Activated gamma-delta T cell (primary cell): Measurements from ENCODE around the gene ANKRD63.
A peak's percentile ranks its signal among the peaks of the same experiment; 100 is the strongest.

Experiments
- DNase-seq: peaks from one replicate; lab custom pipeline; 2025; lab: John Stamatoyannopoulos, UW

Gene ANKRD63

DNA sequence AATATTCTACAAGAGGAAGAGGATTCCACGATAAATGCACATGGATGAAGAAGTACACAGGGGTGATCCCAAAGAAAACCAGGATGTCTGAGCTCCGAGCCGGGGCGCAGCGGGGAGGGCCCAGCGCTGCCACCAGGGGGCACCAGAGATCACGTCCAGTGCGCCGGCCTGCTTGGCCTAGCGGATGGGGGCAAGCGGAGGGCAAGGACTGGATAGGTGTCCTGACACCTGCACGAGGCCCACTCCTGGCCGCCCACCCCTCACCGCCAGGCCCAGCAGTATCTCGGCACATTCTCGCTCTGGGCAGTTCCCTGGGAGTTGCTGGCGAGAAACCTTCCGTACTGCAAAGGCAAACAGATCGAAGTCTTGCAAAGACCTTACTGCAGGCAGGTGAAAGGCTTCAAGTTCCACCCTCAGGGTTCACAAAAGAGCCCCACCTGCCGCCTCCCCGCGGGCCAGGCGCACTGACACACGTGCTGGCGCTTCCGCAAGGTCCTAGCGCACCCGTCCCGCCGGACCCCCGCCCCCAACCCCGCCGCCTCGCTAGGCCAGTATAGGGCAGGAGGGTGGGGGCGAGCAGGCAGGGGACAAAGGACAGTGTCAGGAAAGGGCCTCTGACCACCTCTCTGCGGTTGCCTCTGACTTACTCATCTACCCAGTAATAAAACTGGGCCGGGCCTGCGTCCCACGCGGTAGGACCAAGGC, 3.3 kb downstream of the ANKRD63 start:
- peak; percentile 37 for DNase-seq

DNA sequence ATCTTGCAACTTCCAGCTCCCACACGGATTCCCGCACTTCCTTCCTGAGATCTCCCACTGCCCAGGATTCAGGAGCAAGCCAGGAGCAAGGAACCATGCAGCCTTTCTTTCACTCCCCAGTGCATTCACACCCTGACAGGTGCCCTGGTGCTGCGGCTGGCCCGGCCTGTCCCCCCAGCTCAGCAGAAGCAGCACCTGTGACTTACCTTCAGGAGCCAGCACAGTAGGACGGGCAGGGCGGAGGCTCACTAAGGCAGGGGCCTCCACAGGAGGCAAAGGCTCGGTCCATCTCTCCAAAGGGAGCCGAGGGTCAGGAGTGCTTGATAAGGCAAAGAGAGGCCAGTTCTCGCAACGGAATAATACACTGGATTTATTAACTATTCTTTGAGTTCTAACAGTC, 4.8 kb downstream of the ANKRD63 start:
- DNase-seq = no peak

DNA sequence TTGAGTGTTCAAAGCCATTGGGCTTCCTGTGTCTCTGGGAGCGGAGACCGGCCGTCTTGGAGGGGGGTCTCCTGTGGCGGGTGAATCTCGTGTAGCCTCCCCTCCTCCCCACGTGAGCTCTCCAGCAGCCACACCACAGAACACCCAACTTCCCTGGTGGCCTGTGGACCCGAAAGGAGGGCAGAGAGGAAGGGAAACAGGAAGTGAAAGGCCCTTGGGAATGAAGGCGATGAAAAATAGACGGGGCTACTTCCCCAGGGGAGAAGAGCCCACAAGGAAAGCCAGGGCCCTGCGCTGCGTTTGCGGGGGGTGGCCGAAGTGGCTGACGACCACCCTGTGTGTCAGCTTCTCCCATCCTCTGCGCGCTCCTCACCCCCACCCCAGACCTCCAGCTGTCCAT, 5.4 kb downstream of the ANKRD63 start:
- DNase-seq = no peak

DNA sequence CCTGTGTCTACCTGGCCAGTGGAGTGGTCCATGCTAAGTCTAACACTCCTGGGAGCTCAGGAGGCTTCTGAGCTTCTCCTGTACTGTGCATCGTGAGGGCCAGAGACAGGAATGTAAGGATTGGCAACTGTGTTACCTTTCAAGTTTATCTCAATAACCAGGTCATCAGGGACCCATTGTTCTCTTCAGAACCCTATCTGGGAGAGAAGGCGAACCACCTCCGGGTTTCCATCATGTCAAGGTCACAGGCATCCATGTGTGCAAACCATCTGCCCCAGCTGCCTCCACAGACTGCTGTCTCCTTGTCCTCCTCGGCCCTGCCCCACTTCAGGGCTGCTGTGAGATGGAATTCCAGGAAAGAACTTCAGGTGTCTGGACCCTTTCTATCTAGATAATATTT, 5.9 kb downstream of the ANKRD63 start:
- no peak for DNase-seq

DNA sequence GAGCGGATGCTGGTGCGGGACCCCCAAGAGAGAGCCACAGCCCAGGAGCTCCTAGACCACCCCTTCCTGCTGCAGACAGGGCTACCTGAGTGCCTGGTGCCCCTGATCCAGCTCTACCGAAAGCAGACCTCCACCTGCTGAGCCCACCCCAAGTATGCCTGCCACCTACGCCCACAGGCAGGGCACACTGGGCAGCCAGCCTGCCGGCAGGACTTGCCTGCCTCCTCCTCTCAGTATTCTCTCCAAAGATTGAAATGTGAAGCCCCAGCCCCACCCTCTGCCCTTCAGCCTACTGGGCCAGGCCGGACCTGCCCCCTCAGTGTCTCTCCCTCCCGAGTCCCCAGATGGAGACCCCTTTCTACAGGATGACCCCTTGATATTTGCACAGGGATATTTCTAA, 6.9 kb downstream of the ANKRD63 start:
- no peak for DNase-seq

DNA sequence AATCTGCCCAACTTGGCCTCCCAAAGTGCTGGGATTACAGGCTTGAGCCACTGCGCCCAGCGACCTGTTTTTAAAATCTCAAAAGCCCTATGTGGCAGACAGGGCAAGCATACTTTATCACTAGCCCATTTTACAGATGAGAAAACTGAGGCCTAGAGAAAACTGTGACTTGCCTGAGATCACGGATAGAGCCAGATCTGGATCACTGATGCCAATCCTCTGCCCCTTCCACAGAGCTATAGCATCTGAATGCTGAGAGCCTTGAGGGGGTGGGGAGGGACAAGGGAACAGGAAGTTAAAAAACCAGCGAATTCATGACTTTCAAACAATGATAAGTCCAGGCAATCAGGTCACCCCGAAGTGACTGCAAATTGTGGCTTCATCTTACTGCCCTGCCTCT, 7.3 kb downstream of the ANKRD63 start:
- no peak for DNase-seq

DNA sequence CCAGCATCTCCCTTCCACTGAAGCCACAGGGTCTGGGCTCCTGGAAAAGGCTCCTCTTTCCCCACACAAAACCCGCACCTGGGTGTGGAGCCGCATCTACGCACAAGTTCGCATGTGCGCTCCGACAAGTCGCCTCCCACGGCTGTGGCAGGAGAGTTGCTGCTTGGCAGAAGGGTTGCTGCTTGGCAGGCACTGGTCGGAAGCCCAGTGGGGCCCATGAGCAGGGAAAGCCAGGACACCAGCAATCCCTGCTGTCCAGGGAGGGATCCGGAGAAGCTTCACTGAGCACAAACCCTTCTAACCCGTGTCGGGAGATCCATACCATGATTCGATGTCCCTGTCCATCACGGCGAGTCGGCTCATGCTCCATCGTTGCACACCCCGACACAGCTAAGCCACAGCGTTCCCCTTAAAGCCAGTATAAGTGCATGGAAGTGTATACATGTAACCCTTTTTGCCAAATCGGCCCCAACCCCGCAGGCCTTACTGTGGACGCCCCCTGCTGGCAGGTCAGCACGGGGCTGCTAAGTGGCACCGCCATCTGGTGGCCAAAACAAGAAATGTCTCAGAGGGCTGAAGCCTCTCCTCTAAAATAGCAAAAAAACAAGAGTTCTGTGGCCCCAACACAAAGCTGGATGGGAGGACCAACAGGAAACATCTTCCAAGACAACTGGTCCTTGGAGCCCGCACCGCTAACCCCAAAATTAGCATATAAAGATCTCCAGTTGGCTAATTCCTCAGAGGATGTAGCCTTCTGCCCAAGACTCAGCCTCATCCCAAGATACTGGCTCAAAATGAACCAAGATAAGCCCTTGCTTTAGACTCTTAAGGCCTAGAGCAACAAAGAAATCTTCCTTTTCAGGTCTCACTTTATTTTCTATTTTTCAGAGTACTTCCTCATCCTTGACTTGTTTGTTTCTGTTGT, 8.3 kb downstream of the ANKRD63 start:
- peak; percentile 34 for DNase-seq

DNA sequence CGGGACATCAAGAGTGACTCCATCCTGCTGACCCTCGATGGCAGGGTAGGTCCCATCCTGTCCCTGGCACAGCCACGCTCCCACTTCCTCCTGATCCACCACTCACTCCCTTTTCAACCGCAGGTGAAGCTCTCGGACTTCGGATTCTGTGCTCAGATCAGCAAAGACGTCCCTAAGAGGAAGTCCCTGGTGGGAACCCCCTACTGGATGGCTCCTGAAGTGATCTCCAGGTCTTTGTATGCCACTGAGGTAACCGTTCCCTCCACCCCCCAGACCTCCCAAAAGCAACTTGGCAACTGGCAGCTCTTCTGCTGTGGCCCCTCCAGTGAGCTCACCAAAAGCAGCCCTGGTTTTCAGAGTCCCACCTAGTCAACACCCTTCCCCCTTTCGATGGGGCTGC, 9.4 kb downstream of the ANKRD63 start:
- DNase-seq = no peak

DNA sequence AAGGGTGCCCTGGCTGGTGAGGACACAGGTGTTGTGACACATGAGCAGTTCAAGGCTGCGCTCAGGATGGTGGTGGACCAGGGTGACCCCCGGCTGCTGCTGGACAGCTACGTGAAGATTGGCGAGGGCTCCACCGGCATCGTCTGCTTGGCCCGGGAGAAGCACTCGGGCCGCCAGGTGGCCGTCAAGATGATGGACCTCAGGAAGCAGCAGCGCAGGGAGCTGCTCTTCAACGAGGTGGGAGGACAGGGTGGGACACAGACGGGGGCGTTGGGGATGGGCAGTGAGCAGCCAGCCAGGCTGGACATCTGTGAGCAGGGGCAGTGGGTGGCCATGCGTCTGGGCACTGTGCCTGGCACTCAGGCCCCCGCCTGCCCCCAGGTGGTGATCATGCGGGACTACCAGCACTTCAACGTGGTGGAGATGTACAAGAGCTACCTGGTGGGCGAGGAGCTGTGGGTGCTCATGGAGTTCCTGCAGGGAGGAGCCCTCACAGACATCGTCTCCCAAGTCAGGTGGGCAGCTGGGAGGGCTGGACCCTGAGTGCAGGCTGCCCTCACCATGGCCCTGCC, 10.3 kb downstream of the ANKRD63 start:
- no peak for DNase-seq

DNA sequence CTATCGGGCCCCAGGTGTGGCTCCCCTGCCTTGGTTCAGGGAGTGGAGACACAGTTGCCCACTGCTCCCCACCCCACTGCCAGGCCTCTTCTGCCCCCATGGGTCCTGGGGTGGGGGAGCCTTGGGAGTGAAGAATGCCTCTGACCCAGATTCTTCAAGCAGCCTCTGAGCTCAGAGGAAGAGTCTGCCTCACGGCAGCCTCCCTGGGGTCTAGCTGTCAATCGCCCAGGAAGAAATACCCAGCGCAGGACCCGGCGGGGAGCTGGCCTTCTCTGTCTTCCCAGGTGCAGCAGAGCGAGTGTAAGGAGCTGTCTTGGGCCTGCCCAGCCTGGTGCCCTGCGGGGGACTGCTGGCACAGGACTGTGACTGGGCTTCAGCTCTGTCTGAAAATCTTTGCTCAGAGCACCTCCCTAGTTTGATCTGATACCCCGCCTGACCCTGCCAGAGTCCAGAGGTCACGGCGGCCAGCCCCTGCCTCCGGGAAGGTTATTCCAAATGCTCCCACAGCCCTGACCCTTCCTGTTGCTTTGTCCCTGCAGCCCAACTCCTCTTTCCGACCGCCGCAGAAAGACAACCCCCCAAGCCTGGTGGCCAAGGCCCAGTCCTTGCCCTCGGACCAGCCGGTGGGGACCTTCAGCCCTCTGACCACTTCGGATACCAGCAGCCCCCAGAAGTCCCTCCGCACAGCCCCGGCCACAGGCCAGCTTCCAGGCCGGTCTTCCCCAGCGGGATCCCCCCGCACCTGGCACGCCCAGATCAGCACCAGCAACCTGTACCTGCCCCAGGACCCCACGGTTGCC, 11.0 kb downstream of the ANKRD63 start:
- no peak for DNase-seq

DNA sequence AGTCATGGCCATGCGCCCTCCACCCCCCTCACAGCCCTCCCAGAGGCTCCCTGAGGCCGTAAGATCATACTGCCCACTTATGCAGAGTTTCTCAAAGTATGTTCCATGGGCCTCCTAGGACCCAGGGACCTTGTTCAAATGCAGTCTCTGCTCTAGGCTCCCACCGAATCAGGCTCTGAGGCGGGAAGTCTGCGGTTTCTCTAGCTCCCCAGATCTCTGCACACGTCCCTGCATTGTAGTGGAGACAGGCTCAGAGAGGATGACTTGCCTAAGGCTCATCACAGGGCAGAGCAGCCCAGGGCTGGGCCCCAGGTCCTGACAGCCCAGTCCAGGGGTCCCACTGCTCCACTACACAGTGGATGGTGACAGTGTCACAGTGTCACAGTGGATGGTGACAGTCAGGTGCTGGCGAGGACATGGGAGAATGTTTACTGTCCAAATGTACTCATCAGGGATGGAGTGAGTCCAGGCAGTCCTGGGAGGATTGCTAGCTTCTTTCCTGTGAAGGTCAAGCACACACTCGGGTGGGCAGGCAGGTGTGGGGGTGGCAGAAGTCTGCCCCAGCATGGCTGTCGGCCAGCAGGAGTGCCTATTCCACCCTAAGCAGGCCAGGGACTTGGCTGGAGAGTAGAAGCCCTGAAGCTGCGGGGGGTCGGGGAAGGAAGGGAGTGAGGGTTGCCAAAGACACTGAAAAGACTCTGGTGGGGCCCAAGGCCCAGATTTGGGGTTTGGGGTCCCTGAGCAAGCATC, 12.4 kb downstream of the ANKRD63 start:
- DNase-seq = no peak

DNA sequence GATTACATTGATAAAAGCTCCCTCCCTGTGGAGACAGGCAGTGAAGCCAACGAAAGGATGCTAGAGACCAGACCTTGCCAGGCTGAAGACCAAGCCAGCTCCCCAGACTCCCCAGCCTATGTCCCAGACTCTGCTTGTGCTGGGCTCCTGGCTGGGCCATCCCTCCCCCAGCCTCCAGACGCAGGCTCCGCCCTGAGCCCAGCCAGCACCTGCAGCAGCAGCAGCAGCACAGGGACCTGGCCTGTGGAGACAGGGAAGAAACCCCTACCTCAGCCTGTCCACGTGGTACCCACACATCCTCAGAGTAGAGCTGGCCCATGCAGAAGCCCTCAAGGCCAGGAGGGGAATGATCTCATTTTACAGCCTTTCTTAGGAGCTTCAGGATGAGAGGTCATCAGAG, 13.3 kb downstream of the ANKRD63 start:
- DNase-seq = no peak

DNA sequence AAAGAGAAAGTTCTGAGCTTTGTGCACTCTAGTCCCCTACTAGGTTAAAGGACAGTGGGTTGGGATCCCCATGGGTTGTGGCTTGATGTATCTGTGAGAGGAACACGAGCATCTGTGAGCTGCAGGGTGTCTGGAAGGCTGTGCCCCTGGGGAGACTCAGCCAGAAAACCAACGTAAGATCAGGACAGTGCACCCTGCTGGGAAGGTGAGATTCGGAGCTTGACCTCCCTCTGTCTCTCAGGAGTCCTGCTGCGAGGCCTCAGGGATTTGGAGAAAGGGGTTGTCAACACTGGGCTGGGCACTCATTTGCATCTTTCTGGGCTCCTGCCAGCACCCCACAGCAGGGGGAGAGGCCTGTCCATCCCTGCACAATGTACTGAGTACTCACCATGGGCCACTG, 15.2 kb downstream of the ANKRD63 start:
- no peak for DNase-seq

DNA sequence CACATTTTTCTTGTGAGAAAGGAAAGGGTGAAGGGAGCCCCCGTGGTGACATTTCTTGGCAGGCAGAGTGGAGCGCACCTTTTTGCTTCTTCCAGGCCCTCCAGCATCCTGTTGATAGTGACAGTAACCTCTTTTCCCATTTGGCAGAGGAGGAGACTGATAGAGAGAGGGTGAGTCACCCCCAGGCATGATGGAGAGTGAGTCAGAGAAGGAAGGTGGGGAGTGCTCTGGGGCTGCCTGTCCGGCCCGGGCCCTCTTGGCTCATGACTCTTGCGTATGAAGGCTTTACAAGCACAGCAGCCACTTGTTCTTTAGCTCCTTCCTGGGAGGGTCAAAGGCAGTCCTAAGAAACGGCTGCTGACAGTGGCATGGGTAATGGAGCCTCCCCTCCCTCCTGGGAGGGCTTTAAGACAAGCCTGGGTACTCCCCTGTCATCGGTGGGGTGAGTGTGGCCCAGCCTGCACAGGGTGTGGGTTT, 16.0 kb downstream of the ANKRD63 start:
- DNase-seq = no peak

DNA sequence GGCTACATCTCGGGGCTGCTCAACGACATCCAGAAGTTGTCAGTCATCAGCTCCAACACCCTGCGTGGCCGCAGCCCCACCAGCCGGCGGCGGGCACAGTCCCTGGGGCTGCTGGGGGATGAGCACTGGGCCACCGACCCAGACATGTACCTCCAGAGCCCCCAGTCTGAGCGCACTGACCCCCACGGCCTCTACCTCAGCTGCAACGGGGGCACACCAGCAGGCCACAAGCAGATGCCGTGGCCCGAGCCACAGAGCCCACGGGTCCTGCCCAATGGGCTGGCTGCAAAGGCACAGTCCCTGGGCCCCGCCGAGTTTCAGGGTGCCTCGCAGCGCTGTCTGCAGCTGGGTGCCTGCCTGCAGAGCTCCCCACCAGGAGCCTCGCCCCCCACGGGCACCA, 17.0 kb downstream of the ANKRD63 start:
- DNase-seq = no peak

DNA sequence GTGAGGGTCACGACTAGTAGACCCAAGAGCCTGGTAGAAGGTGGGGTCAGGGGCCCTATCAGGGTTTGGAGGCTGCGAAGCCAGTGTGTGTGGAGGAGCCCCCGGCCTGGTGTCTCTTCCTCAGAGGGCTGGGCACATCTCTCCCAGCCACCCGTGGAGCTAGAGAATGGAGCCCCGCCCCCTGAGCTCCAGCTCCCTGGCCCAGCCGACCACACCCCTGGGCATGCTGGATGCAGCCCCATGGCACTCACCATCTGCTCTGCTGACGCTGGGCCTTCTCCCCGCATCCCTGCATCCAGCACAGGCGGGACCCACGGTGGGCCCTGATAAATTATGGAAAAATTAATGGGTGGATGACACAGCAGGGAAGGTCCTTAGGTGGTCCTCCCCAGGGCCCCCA, 17.5 kb downstream of the ANKRD63 start:
- DNase-seq = no peak

DNA sequence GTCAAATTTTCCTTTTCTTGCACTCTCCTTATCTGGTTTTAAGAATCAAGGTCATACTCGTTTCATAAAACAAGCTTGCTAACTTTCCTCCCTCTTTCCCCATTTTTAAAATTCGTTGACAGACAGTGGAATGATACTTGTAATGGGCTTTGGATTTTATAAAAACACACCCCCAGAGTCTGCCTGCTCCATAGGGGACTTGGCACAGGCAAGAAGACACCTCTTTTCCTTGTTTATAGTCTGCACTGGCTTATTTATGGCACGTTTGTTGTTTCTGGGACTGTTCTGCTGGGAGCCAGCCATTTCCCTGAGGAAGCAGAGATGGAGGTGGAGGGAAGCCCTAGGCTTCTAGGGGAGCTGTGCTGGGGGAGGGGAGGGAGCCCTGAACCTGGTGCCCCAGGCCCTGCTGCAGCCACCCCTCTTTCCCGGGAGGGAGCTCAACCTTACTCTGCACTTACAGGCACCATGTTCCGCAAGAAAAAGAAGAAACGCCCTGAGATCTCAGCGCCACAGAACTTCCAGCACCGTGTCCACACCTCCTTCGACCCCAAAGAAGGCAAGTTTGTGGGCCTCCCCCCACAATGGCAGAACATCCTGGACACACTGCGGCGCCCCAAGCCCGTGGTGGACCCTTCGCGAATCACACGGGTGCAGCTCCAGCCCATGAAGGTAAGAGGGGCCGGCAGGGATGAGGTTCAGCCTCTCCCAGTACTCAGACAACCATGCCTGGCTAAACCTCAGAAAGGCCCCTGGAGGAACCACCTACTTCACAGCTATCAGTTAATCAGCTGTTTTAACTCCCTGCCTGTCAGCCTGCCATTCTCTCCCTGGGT, 18.3 kb downstream of the ANKRD63 start:
- DNase-seq = no peak

DNA sequence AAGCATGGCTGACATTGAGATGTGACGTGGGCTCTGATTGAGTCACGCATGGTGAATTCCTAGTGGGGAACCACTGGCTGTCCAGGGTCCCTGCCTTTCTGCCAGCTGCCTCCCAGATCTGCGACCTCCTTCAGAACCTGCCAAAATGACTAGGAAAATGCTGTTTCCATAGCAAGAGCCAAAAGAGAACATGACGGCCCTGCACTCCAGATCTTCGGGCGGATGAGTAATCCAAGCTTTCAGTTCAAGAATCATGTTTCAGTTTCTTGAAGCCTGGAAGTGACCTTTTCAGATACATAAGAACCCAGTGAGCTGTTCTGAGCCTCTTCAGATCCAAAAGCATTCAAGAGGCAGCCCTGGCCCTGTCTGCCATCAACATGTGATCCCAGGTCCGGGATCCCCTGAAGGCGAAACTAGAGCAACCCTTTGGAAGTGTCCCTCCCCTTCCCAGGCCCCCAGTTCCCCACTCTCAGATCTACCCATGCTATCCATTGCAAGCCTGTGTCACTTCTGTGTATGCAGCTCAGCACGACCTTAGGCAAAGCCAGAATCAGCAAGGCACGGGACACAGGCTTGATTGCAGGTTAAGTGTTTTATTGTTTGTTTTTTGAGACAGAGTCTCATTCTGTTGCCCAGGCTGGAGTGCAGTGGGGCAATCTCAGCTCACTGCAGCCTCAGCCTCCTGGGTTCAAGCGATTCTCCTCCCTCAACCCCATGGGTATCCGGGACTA, 19.7 kb downstream of the ANKRD63 start:
- no peak for DNase-seq

DNA sequence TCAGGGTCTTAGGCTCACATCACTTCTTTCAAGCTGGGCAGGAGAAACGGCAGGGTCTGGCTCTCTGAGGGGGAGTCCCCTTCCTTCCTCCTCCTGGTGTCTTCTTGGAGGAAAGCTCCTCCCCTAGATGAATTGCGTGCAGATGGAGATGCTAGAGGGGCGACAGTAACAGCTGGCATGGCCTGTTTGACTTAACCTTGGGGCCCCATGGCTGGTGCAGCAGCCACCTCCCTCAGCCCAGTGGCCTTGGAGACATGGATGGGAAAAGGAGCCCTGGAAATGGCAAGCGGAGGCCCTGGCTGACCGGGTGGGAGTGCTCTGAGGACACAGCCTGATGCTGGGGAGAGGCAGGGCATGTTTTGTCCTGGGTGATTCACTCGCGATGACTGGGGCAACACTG, 23.8 kb downstream of the ANKRD63 start:
- no peak for DNase-seq

DNA sequence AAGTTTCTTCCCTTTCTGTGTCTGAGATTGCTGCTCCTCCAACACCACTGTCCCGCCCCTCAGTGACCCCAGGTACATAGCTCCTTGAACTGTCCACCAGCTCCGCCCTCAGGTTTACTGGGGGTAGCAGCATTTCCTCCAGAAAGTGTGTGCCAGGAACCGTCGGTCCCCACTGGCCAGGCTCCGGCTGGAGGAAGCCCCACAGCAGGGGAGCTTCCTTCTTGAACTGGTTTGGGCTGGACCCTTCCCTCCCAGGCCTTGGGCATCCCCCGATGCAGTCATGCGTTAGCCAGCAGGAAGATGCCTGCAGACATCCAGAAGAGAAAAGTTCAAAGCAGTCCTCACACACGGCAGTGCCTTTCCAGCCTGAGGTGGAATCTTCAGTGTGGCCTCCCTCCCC, 24.3 kb downstream of the ANKRD63 start:
- no peak for DNase-seq
